Chondrocyte (in vitro differentiated cells): ENCODE data around the gene CLP1. TPM values are rescaled to one million over a fixed set of nuclear protein-coding genes. Genes with fewer than 3 reads are reported as not detected.

Experiments
- DNase-seq: peaks from one replicate; pipeline ENCODE4 v3.0.0; 2021; ENCODE audit warnings: mixed read lengths, low spot score
- H3K27ac Mint-ChIP-seq: one replicate; pipeline ENCODE4 v1.8.0; 2021; ENCODE audit warnings: mild to moderate bottlenecking, moderate library complexity, mixed read lengths; ENCODE audit not compliant: unreplicated experiment
- H3K27me3 Mint-ChIP-seq: 2 replicates; pipeline ENCODE4 v1.8.0; 2021; ENCODE audit warnings: low read depth, mixed read lengths
- H3K36me3 Mint-ChIP-seq: 2 replicates; pipeline ENCODE4 v1.8.0; 2021; ENCODE audit warnings: low read depth, mixed read lengths
- H3K4me1 Mint-ChIP-seq: 2 replicates; pipeline ENCODE4 v1.8.0; 2021; ENCODE audit warnings: low read depth, mild to moderate bottlenecking, mixed read lengths
- H3K4me3 Mint-ChIP-seq: one replicate; pipeline ENCODE4 v1.8.0; 2021; ENCODE audit warnings: mild to moderate bottlenecking, moderate library complexity, mixed read lengths; ENCODE audit not compliant: unreplicated experiment
- H3K9me3 Mint-ChIP-seq: 2 replicates; pipeline ENCODE4 v1.8.0; 2021; ENCODE audit warnings: low read depth, mixed read lengths
- total RNA-seq: library from RNA; stranded (reverse); gene quantifications from 3 replicates; pipeline ENCODE4 v1.2.1, GENCODE V29; 2021
- TF ChIP-seq, protein P1 (sequence below): fragments of 200-600 bp; sonication (generic); IDR thresholded peaks from 2 replicates; pipeline ENCODE4 v1.5.0; 2021; ENCODE audit warnings: antibody characterized with exemption, mild to moderate bottlenecking, moderate library complexity

The CLP1 gene
- total RNA-seq, 1 donor from 2014 or later, result 14.9 TPM

DNA sequence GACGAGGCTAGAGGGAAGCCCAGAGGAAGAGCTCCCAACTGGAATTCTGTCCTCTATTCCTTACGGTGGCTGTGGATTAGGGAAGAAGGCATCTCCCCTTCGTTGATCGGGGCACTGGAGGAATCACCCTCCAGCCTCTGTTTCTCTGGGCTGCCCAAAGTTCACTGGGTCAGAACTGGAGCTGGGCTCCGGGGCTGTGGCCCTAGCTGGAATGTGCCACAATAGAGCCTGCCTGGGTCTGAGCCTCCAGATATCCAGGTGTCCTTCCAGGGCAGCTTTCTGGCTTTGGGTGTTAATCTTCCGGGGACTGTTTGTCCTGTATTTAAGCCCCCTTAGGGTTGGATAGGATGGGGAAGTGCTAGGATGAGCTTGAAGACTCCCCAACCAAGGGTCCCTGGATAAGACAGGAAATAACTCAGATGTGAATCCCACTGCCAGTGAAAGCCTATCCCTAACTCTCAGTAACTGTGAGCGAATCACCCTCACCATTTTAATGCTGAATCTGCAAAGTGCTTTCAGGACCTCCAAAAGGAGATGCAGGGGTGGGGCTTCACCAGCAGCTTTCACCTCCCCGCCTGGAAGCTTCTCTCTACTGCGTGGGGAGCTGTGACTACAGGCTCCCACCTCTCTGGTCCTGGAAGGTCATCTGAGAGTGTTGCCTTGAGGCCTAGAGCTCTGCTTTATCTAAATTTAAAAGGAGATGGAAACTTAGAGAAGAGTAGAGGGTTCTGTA is 17.3 kb upstream of the CLP1 start:
- Mint-ChIP-seq H3K9me3 (no peaks in the 10 kb centered on the region), H3K27me3 (peaks cover 7% of the 10 kb centered on the region), H3K4me1 (peaks cover 49% of the 10 kb centered on the region), H3K36me3 (peaks cover 4% of the 10 kb centered on the region), H3K27ac (peak overlapping the region; percentile 17), H3K4me3 (peak overlapping the region; percentile 96)
- TF ChIP-seq, protein P1, sequence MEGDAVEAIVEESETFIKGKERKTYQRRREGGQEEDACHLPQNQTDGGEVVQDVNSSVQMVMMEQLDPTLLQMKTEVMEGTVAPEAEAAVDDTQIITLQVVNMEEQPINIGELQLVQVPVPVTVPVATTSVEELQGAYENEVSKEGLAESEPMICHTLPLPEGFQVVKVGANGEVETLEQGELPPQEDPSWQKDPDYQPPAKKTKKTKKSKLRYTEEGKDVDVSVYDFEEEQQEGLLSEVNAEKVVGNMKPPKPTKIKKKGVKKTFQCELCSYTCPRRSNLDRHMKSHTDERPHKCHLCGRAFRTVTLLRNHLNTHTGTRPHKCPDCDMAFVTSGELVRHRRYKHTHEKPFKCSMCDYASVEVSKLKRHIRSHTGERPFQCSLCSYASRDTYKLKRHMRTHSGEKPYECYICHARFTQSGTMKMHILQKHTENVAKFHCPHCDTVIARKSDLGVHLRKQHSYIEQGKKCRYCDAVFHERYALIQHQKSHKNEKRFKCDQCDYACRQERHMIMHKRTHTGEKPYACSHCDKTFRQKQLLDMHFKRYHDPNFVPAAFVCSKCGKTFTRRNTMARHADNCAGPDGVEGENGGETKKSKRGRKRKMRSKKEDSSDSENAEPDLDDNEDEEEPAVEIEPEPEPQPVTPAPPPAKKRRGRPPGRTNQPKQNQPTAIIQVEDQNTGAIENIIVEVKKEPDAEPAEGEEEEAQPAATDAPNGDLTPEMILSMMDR, result no peak
- DNase-seq, result no peak

DNA sequence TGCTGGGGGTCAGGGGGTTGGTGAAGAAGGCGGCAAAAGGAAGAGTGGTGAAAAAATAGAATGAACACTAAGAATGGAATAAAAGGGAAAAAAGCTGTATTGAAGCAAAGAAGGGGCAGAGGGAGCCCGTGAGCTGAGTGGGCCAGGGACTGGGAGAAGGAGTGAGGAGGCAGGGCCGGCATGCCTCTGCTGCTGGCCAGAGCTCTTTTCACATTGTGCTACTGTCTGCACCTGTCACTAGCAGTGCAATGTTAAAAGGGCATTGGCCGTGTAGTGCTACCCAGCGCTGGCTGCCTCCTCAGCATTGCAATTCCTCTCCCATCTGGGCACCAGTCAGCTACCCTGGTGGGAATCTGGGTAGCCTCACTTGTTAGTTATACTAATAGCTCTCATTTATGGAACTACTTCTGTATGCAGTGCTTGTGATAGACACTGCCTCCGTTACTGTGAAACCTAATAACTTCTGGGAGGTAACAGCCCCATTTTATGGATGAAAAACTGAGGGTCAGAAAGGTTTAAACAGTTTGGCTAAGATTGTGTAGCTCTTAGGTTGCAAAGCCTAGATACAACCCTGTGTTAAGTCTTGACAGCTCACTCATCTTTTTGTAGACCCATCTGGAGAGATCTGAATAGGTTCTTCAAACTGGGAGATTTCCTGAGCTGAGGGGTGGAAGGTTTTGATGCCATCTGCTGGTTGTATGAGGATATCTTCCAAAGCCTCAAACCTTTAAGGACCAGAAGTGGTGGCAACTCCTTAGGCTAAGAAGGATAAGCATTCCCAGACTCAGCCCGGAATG is 16.4 kb upstream of the CLP1 start:
- DNase-seq, result no peak
- Mint-ChIP-seq H3K27ac (no peak overlapping the region), H3K4me3 (no peak overlapping the region), H3K9me3 (no peaks in the 10 kb centered on the region), H3K36me3 (peaks cover 4% of the 10 kb centered on the region), H3K27me3 (peaks cover 11% of the 10 kb centered on the region), H3K4me1 (peaks cover 55% of the 10 kb centered on the region)
- TF ChIP-seq, protein P1, result peak; percentile 75

DNA sequence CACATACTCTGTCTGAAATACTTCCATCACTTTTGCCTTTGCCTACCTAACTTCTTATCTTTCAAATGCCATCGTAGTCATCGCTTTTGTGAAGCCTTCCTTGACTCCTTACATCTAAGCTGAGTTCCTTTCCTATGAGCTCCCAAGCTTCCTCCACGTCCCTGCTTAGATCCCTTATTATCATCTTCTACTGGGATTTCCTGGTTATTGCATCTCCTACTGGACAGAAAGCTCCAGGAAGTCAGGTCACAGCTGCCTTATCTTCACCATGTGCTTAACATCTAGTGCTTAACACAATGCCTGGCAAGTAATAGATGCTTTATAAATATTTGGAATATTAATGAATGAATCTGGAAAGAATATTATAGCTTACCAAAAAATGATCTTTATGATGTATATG is 13.8 kb upstream of the CLP1 start:
- Mint-ChIP-seq H3K27ac (no peak overlapping the region), H3K4me1 (peaks cover 74% of the 10 kb centered on the region), H3K36me3 (peaks cover 4% of the 10 kb centered on the region), H3K27me3 (peaks cover 37% of the 10 kb centered on the region), H3K4me3 (no peak overlapping the region), H3K9me3 (no peaks in the 10 kb centered on the region)
- TF ChIP-seq, protein P1, result no peak
- no peak for DNase-seq

DNA sequence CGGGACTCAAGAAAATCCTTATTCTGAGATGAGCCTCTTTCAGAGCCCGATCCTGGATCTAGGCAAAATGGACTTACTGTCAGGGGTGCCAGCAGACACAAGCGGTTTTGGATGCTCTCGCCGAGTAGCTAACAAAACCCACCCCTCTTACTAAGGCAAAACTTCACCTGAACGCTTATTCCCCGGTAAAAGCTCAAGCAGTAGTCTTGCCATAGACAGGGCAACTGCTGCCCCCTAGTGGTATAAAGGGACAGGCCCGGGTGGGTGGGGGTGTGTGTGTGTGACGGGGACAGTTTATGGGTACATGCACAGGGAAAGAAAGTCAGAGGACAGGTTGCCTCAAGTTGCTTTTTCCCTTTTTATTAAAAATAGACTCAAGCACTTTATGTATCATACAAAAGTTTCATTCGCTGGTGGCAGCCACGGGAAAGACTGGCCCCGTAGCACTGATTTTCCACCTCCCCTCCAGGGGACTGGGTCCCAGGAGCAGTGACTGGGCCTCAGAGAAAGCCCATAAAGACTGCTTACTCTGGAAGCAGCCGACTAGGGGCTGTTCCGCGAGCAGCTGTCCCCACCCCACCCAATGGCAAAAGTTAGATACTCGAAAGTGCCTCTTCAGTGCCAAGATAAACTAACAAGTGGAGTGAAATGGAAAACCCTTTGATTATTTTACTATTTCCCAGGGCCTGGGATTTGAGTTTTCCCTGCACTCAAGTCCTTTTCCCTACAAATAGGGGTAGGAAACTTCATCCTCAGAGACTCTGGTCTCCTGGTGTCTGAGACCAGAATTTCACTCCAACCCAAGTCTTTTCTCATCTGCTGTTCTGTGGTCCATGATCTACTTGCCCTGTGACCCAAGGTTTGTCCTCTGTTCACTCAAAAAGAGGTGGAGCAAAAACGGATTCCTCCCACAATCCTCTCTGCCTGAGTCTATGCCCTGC is 12.5 kb upstream of the CLP1 start:
- H3K4me1 Mint-ChIP-seq, result peaks cover 80% of the 10 kb centered on the region
- H3K9me3 Mint-ChIP-seq, result no peaks in the 10 kb centered on the region
- no peak overlapping the region for H3K27ac Mint-ChIP-seq
- TF ChIP-seq, protein P1, result peak; percentile 94
- H3K4me3 Mint-ChIP-seq, result no peak overlapping the region
- peaks cover 41% of the 10 kb centered on the region for H3K27me3 Mint-ChIP-seq
- no peak for DNase-seq
- peaks cover 4% of the 10 kb centered on the region for H3K36me3 Mint-ChIP-seq

DNA sequence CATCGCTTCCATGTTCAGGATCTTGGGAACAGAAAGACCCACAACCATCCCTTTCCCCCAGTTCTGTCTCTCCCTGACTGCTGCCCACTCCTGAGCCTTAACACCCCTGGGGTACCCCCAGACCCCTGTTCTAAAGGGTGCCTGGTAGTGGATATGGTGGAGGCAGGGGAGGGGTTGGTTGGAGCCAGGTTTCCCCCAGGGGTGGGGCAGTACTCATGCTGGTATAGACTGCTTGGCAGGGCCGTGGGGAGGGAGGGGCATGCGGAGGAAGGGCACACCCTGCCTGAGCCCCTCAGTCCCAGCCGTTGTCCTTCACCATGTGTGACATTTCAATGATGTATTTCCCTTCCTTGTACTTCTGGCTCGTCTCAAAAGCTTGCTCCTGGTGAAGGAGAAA is 11.9 kb upstream of the CLP1 start:
- no peaks in the 10 kb centered on the region for H3K9me3 Mint-ChIP-seq
- no peak for DNase-seq
- H3K4me3 Mint-ChIP-seq, result no peak overlapping the region
- TF ChIP-seq, protein P1, result no peak
- H3K27ac Mint-ChIP-seq, result no peak overlapping the region
- H3K27me3 Mint-ChIP-seq, result peaks cover 42% of the 10 kb centered on the region
- H3K36me3 Mint-ChIP-seq, result peaks cover 4% of the 10 kb centered on the region
- peaks cover 74% of the 10 kb centered on the region for H3K4me1 Mint-ChIP-seq
